Pancreas (tissue), 10 donors: ENCODE measurements around the gene MCEMP1. TPM values are rescaled to one million over a fixed set of nuclear protein-coding genes. Genes with fewer than 3 reads are reported as not detected.

Experiments used
- ATAC-seq, 4 donors: fragments of 200-7000 bp; cut with Tn5 transposase; one replicate each; pipeline versions ENCODE4 v1.8.0 to v1.9.1; 2020; ENCODE audit warnings: mild to moderate bottlenecking in 4 of 4, moderate library complexity in 4 of 4
- DNase-seq, 6 donors: peaks; one replicate each; pipeline ENCODE4 v3.0.0-alpha.2; 2020
- FAIRE-seq: peaks from 2 replicates; lab custom pipeline; 2012; peaks lifted over from hg19 to GRCh38; lab: Jason Lieb, UNC
- H3K27ac ChIP-seq, 4 donors: fragments of 200-600 bp; sonication (generic); 1 replicate in 3 of 4; 2 replicates in 1 of 4; pipeline versions ENCODE4 v1.5.0 to v1.8.0; 2020
- H3K27me3 ChIP-seq, 4 donors: fragments of 200-600 bp; one replicate each; pipeline ENCODE4 v1.8.0; 2021
- H3K36me3 ChIP-seq, 3 donors: fragments of 200-600 bp; sonication (generic) in 1 of 3; one replicate each; pipeline versions ENCODE4 v1.5.0 to v1.8.0; 2020 to 2021
- H3K4me1 ChIP-seq, 3 donors: fragments of 200-600 bp; one replicate each; pipeline ENCODE4 v1.8.0; 2021
- H3K4me3 ChIP-seq, 4 donors: fragments of 200-600 bp; sonication (generic) in 2 of 4; one replicate each; pipeline versions ENCODE4 v1.5.0 to v1.8.0; 2020 to 2021
- H3K9me3 ChIP-seq, 4 donors: fragments of 200-600 bp; one replicate each; pipeline ENCODE4 v1.8.0; 2021
- CTCF ChIP-seq, 4 donors: fragments of 200-600 bp; sonication (generic) in 3 of 4; IDR thresholded peaks; one replicate each; pipeline versions ENCODE4 v1.5.0 to v1.8.0; 2021; ENCODE audit warnings: antibody characterized with exemption in 4 of 4
- WGBS, 2 donors: extraction: QIAGEN DNeasy Blood & Tissue Kit; methylation state at CpG; one replicate each; pipeline ENCODE4 v1.1.7; 2013; 5-methylcytosine and 5-hydroxymethylcytosine counted together
- intact Hi-C, 3 donors: fragments of 100-400 bp; cut with DNase I; formaldehyde crosslinking; loops; one replicate each; pipeline versions ENCODE4 v1.11.1 to v1.14.2; 2022
- polyA plus RNA-seq, 2 donors: library from polyadenylated mRNA; stranded (reverse); fragments of 200-250 nt; gene quantifications; one replicate each; pipeline ENCODE4 v1.2.3, GENCODE V29; 2013
- total RNA-seq, 6 donors: library from RNA; stranded (reverse); fragmentation: NEBNext Ultra II Directional in 4 of 6; extraction: Animal tissue kit (Norgen Biotek cat#: 25700) in 4 of 6; gene quantifications; one replicate each; pipeline versions ENCODE4 v1.2.1 to v1.2.4, GENCODE V29; 2021 to 2023
- donor health status: healthy with polysubstance abuse.
- donor health status: DM: no; HTN: no; CAD: no; lungs with moderate emphysema.
- donor health status: DM: no; HTN: no; CAD: no.
- donor health status: control.
- donor health status: control.
- donor health status: Bipolar disorder and iron deficiency.
- donor health status: DM: yes; HTN: yes; CAD: no.
- donor health status: DM: no; HTN: no; CAD: no.
- donor health status: DM: no; HTN: no; CAD: no.
- donor health status: DM: yes; HTN: yes; CAD: no.

MCEMP1 gene
- total and polyA plus RNA-seq, 8 donors = 0.16 to 1.5 (median 0.39) TPM; not detected in 2

GRCh38 chr19:7709932-7710460, 33.1 kb downstream of the MCEMP1 start:
- 50 to 64% methylated on average over 10 of the region's 10 CpGs for WGBS, 2 donors
- H3K4me3 ChIP-seq = no peak overlapping the region
- no peaks in the 10 kb centered on the region for H3K4me1 ChIP-seq
- no peak for TF ChIP-seq CTCF (IDR thresholded peaks at IDR 0.05)
- H3K27me3 ChIP-seq = no peaks in the 10 kb centered on the region
- ATAC-seq (no peak), FAIRE-seq (no peak), DNase-seq (no peak)
- intact Hi-C loops = no loop called here
- H3K27ac ChIP-seq = no peak overlapping the region
- no peaks in the 10 kb centered on the region for H3K36me3 ChIP-seq
- H3K9me3 ChIP-seq = no peaks in the 10 kb centered on the region

GRCh38 chr19:7710616-7711015, 33.7 kb downstream of the MCEMP1 start:
- no peaks in the 10 kb centered on the region for H3K4me1 ChIP-seq
- no peak for TF ChIP-seq CTCF (IDR thresholded peaks at IDR 0.05)
- DNase-seq (no peak), ATAC-seq (no peak), FAIRE-seq (no peak)
- no peaks in the 10 kb centered on the region for H3K36me3 ChIP-seq
- no peaks in the 10 kb centered on the region for H3K9me3 ChIP-seq
- H3K4me3 ChIP-seq = no peak overlapping the region
- H3K27ac ChIP-seq = no peak overlapping the region
- WGBS, 2 donors = 69 to 83% methylated on average over 5 of the region's 5 CpGs
- intact Hi-C loops = no loop called here
- H3K27me3 ChIP-seq = no peaks in the 10 kb centered on the region

GRCh38 chr19:7715671-7716070, 38.8 kb downstream of the MCEMP1 start:
- DNase-seq = no peak
- ATAC-seq = no peak
- Histone ChIP-seq H3K27me3 (no peaks in the 10 kb centered on the region), H3K27ac (no peak overlapping the region), H3K4me1 (no peaks in the 10 kb centered on the region), H3K4me3 (no peak overlapping the region), H3K36me3 (no peaks in the 10 kb centered on the region), H3K9me3 (no peaks in the 10 kb centered on the region)
- intact Hi-C loops = no loop called here
- FAIRE-seq = no peak
- WGBS, 2 donors = 69 to 88% methylated on average over 1 of the region's 1 CpG
- TF ChIP-seq CTCF (IDR thresholded peaks at IDR 0.05) = no peak

- no peak for ATAC-seq
Measured at GRCh38 chr19:7716762-7717161, 39.9 kb downstream of the MCEMP1 start.

More at GRCh38 chr19:7716762-7717161, 39.9 kb downstream of the MCEMP1 start:
- TF ChIP-seq CTCF (IDR thresholded peaks at IDR 0.05) = no peak
- Histone ChIP-seq H3K27me3 (no peaks in the 10 kb centered on the region), H3K9me3 (no peaks in the 10 kb centered on the region), H3K27ac (no peak overlapping the region), H3K4me1 (no peaks in the 10 kb centered on the region), H3K36me3 (no peaks in the 10 kb centered on the region), H3K4me3 (no peak overlapping the region)
- intact Hi-C loops = no loop called here
- no peak for FAIRE-seq
- 50 to 73% methylated on average over 1 of the region's 1 CpG for WGBS, 2 donors
- DNase-seq = no peak
